CD4-positive, alpha-beta T cell treated with Interleukin-2 at 100 ng/mL for 4 hours (primary cell): ENCODE results near the gene SF3A2.

Source experiments
- DNase-seq: peaks from one replicate; pipeline ENCODE4 v3.0.0-alpha.2; 2020; ENCODE audit warnings: low spot score

The SF3A2 gene

DNA sequence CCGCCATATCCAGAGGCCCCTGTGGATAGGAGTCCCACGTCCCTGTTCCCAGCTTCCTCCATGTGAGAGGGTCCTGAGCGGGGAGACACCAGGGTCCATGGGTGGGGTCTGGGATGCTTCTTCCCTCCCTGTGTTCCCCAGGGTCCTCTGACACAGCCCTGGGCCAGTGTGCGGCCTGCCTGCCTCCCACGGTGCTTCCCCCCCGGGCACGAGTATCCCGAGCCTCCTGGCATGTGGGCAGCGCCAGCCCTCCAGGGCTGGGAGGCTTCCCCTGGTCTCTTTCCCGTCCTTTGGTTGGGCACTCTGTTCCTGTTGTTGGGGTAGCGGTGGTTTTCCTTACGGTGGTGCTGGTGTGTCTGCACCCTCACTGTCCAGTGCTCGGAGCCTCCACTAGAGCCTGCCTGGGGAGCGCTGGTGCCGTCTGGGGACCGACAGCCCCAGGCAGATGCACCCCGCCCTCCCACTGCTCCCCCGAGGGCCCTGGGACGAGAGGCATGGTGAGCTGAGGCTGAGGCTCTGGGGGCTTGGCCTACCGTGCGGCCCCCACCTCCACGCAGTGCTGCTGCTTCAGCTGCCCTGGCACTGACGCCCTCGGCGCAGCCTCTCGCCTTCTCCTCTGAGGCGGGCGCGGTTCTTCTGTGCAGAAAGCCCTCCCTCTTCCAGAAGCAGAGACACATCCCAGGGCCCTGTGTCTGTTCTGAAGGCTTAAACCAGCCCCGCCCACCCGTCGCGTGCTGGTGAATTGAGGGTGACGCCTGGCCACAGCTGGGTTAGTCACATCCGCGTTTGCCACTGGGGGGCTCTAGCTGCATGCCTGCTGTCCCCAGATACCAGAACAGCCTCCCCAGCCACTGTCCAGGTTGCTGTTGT, 28.4 kb upstream of the SF3A2 start:
- DNase-seq = peak; percentile 20

GRCh38 chr19:2208975-2209374, 27.6 kb upstream of the SF3A2 start:
- DNase-seq = no peak

DNA sequence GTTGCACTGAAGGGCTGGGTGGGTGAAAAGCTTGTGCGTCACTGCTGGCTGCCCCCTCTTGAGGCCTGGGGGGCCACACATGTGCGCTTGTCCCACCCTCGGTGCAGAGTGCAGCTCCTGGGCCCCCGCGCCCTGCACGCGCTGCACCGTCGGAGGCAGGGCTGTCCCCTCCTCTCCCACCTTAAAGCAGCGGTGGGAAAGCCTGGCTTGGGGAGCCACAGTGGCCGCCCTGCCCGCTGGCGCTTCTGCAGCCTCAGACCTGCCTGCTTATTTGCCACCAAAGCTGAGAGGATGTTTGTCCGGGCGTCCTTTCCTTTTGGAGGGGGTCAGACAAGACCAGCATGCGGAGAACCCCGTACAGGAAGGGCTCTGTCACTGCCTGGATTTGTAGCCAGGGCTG, 27.2 kb upstream of the SF3A2 start:
- no peak for DNase-seq

- DNase-seq = no peak
These were observed 26.4 kb upstream of the SF3A2 start for GRCh38 chr19:2210206-2210605.

- DNase-seq = no peak
These were observed 25.5 kb upstream of the SF3A2 start for GRCh38 chr19:2210987-2211740.

- DNase-seq = no peak
These were observed 23.5 kb upstream of the SF3A2 start for GRCh38 chr19:2212861-2213711.

DNA sequence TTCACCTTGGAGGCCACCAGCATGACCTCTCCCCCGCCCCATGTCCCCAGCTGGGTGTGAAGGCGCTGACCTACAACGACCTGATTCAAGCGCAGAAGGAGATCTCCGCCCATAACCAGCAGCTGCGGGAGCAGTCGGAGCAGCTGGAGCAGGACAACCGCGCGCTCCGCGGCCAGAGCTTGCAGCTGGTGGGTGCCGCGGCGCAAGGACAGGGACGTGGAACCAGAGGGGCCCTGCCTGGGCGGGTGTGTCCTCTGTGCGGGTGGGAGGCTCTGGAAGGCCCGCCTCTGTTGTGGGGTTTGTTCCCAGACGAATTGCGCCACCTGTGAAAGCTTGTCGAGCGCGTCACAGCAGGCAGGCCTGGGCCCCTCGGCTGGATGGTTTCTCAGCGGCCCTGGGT, 22.8 kb upstream of the SF3A2 start:
- no peak for DNase-seq

DNA sequence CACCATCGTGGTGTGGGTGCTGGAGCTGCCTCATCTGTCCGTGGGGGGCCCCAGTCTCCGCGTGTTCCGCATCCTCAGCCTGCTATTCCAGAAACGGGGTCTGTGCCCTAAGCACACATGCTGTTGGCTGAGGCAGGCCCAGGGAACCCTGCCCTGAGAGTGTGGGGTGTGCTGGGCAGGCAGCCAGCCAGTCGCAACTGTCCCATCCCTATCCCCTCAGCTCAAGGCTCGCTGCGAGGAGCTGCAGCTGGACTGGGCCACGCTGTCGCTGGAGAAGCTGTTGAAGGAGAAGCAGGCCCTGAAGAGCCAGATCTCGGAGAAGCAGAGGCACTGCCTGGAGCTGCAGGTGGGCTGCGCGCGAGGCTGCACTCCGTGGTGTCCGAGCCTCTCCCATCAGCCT, 22.4 kb upstream of the SF3A2 start:
- no peak for DNase-seq

DNA sequence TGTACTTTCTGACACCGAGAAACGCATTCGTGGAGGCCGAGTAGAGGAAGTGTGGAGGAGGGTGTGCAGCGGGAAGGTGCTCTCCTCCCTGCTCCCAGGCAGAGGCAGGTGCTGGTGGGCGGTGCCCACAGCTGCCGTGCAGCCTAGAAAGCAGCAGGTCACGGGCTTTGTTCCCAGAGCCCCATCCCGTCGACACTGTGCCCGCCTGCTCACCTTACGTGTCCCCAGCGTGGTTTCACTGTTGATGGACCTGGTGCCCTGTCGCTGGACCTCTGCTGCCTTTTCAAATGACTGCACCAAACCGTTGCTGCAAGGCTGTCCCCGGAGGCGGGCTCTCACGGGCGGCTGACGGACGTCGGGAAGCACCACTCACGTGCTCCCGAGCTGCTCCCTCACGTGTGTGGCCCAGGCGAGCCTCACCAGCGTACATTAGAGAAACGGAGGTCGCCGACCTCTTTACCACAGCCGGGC, 21.3 kb upstream of the SF3A2 start:
- DNase-seq = peak; percentile 39

- DNase-seq = no peak
These were observed 20.0 kb upstream of the SF3A2 start for GRCh38 chr19:2216361-2217225.

DNA sequence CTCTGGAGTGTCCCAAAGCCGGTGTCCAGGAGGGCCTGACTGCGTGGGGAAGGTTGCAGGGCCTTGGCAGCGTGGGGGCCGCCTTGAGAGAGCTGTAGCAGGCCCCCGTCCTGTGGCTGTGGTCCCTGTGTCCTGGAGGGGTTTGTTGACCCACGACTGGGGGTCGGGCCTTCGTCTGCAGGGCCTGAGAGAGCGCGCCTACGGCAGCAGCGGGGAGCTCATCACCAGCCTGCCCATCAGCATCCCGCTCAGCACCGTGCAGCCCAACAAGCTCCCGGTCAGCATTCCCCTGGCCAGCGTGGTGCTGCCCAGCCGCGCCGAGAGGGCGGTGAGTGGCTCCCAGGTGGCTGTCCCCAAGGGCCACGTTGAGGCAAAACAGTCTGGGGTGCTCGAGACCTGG, 19.0 kb upstream of the SF3A2 start:
- DNase-seq = no peak

DNA sequence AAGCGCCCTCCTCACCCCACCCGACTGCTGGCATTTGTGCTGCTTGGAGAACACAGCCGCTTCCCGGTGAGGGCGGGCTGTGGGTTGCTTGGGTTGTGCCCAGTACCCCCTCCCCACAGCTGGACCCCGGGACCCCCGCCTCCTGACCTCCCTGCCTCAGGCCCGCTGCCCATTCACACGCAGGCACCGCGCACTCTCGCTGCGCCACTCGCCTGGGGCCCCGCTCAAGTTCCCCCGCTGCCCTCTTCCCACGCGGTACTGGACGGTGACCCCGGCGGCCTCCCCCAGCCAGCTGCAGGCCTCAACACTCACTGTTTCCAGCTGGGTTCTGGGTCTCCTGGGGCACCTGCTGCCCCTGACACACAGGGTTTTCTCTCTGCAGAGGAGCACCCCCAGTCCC, 16.9 kb upstream of the SF3A2 start:
- DNase-seq = no peak

DNA sequence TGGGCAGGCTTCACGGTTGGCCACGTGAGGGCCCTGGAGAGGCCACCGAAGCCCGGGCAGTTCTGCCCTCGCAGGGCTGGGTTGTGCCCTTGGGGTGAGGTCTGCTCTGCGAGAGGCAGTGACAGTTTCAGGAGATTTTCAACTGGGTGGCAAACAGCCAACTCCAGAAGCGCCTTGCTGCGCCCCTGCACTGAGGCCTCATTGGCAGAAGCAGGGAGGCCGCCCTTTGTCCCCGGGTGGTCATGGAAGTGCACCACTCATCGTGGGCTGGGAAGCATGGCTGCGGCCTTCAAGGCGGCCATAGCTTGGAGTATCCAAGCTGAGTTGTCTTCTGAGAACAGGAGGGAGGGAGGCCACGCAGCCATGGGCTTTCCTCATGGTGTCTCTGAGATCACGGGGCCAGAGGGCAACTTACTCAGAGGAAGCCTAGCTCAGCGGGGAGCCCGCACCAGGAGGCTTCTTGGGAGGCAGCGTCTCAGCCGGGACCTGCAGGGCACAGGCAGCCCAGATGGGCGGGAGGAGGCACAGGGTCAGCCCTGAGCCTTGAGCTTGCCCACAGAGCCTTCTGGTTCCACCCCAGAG, 15.3 kb upstream of the SF3A2 start:
- no peak for DNase-seq

DNA sequence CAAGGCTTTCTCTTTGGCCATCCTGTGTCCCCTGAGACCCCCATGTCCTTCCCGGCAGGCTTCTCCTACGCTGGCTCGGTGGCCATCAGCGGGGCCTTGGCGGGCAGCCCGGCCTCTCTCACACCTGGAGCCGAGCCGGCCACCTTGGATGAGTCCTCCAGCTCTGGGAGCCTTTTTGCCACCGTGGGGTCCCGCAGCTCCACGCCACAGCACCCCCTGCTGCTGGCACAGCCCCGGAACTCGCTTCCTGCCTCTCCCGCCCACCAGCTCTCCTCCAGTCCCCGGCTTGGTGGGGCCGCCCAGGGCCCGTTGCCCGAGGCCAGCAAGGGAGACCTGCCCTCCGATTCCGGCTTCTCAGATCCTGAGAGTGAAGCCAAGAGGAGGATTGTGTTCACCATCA, 14.7 kb upstream of the SF3A2 start:
- no peak for DNase-seq

- no peak for DNase-seq
These were observed 13.2 kb upstream of the SF3A2 start for GRCh38 chr19:2223391-2223790.

- DNase-seq = no peak
These were observed 12.7 kb upstream of the SF3A2 start for GRCh38 chr19:2223959-2224358.

GRCh38 chr19:2224754-2225349, 11.8 kb upstream of the SF3A2 start:
- DNase-seq = no peak

- DNase-seq = no peak
These were observed 11.1 kb upstream of the SF3A2 start for GRCh38 chr19:2225415-2226050.

DNA sequence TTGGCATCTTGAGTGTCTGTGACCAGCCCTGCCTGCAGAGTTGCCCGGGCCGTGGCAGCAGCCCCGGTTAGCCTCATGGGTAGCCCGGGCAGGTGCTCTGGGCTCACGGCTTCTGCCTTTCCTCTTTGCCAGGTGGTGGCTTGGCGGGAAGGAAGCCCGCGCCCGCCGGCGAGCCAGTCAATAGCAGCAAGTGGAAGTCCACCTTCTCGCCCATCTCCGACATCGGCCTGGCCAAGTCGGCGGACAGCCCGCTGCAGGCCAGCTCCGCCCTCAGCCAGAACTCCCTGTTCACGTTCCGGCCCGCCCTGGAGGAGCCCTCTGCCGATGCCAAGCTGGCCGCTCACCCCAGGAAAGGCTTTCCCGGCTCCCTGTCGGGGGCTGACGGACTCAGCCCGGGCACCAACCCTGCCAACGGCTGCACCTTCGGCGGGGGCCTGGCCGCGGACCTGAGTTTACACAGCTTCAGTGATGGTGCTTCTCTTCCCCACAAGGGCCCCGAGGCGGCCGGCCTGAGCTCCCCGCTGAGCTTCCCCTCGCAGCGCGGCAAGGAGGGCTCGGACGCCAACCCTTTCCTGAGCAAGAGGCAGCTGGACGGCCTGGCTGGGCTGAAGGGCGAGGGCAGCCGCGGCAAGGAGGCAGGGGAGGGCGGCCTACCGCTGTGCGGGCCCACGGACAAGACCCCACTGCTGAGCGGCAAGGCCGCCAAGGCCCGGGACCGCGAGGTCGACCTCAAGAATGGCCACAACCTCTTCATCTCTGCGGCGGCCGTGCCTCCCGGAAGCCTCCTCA, 10.4 kb upstream of the SF3A2 start:
- no peak for DNase-seq
